ENCODE measurements around the gene CIB4.

Gene CIB4

DNA sequence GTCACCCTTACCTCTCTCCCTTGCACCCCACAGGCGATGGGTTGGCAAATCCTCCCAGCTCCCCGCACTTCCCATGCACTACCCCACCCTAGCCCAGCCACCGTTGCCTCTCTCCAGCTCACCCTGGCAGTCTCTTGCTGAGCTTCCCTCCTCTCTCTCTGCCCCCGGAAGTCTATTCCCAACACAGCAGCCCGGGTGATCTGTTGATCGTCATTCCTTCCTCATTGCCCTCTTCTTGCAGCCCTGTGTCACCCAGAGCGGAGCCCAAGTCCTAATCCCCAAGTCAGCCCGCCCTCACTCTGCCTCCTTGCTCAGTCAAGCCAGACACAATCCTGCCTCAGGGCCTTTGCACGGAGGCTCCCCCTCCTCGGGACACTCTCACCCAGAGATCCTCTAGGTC, 55.2 kb downstream of the CIB4 start:
- 83% methylated on average over 10 of the region's 10 CpGs for WGBS

DNA sequence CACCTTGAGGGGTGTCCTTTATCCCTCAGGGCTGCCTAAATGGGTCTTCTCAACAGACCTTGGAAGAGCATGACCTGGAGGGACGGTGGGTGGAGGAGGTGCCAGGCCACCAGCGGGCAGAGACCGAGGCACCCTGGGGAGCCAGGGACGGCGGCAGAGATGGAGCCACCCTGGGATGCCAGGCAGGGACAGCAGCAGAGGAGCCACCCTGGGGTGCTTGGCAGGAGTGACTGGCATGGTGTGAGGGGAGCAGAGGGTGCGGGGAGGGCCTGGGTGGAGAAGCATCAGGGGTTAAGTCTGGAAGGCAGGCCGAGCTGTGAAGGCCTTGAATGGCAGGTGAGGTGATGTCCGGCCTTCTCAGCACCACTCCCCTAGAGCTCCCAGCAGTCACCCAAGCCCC, 56.1 kb downstream of the CIB4 start:
- peaks cover 4% of the 10 kb centered on the region; the same call in 1 of the 2 replicates for H3K27me3 ChIP-seq (ENCODE audit: insufficient read depth, low read length)
- WGBS = 90% methylated on average over 8 of the region's 8 CpGs
- no peak overlapping the region for H3K9ac ChIP-seq (ENCODE audit: low read depth, low read length)
- no peak overlapping the region for H3K27ac ChIP-seq (ENCODE audit: low read depth, low read length)
- no peaks in the 10 kb centered on the region for H3K9me3 ChIP-seq (ENCODE audit: insufficient read depth, low read depth, low read length)
- no peak overlapping the region for H3K4me3 ChIP-seq (ENCODE audit: low read length)
- H3K4me1 ChIP-seq (ENCODE audit: insufficient read depth, low read length) = no peaks in the 10 kb centered on the region
- no peaks in the 10 kb centered on the region for H3K36me3 ChIP-seq (ENCODE audit: insufficient read depth, low read length)

More for the DNA sequence above, 55.2 kb downstream of the CIB4 start:
- Histone ChIP-seq H3K9me3 (ENCODE audit: insufficient read depth, low read depth, low read length) (no peaks in the 10 kb centered on the region), H3K36me3 (ENCODE audit: insufficient read depth, low read length) (no peaks in the 10 kb centered on the region), H3K4me3 (ENCODE audit: low read length) (no peak overlapping the region), H3K27ac (ENCODE audit: low read depth, low read length) (no peak overlapping the region), H3K9ac (ENCODE audit: low read depth, low read length) (no peak overlapping the region), H3K4me1 (ENCODE audit: insufficient read depth, low read length) (no peaks in the 10 kb centered on the region), H3K27me3 (ENCODE audit: insufficient read depth, low read length) (peaks cover 4% of the 10 kb centered on the region; the same call in 1 of the 2 replicates)

- Histone ChIP-seq H3K27ac (ENCODE audit: low read depth, low read length) (no peak overlapping the region), H3K36me3 (ENCODE audit: insufficient read depth, low read length) (no peaks in the 10 kb centered on the region), H3K9me3 (ENCODE audit: insufficient read depth, low read depth, low read length) (no peaks in the 10 kb centered on the region), H3K4me3 (ENCODE audit: low read length) (no peak overlapping the region), H3K9ac (ENCODE audit: low read depth, low read length) (no peak overlapping the region), H3K4me1 (ENCODE audit: insufficient read depth, low read length) (no peaks in the 10 kb centered on the region), H3K27me3 (ENCODE audit: insufficient read depth, low read length) (peaks cover 4% of the 10 kb centered on the region; the same call in 1 of the 2 replicates)
- WGBS = 90% methylated on average over 11 of the region's 11 CpGs
Observed at GRCh38 chr2:26584656-26585055, 56.5 kb downstream of the CIB4 start.

DNA sequence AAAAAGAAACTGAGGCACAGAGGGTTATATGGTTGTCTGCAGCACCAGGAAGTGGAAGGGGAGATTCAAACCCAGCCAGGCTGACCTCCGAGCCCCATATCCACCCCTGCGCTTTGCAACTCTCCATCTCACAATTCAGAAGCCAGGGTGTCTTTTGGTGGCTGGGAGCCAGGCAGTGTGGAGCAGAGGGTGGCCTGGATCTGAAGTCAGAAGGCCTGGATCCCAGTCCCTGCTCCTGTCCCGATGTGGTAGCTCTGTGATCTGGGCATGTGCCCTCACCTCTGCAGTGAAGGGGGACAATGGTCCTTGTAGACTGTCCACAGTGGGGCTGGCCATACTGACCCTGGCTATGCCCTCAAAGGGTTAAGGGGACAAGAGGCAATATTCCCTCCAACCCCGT, 57.0 kb downstream of the CIB4 start:
- Histone ChIP-seq H3K9me3 (ENCODE audit: insufficient read depth, low read depth, low read length) (no peaks in the 10 kb centered on the region), H3K36me3 (ENCODE audit: insufficient read depth, low read length) (no peaks in the 10 kb centered on the region), H3K4me3 (ENCODE audit: low read length) (no peak overlapping the region), H3K4me1 (ENCODE audit: insufficient read depth, low read length) (no peaks in the 10 kb centered on the region), H3K9ac (ENCODE audit: low read depth, low read length) (no peak overlapping the region), H3K27me3 (ENCODE audit: insufficient read depth, low read length) (peaks cover 4% of the 10 kb centered on the region; the same call in 1 of the 2 replicates), H3K27ac (ENCODE audit: low read depth, low read length) (no peak overlapping the region)
- WGBS = 96% methylated on average over 4 of the region's 4 CpGs

GRCh38 chr2:26583381-26583911, 57.7 kb downstream of the CIB4 start:
- 90% methylated on average over 8 of the region's 8 CpGs for WGBS
- Histone ChIP-seq H3K27me3 (ENCODE audit: insufficient read depth, low read length) (peaks cover 2% of the 10 kb centered on the region; the same call in 1 of the 2 replicates), H3K36me3 (ENCODE audit: insufficient read depth, low read length) (no peaks in the 10 kb centered on the region), H3K4me1 (ENCODE audit: insufficient read depth, low read length) (no peaks in the 10 kb centered on the region), H3K4me3 (ENCODE audit: low read length) (no peak overlapping the region), H3K9me3 (ENCODE audit: insufficient read depth, low read depth, low read length) (no peaks in the 10 kb centered on the region), H3K27ac (ENCODE audit: low read depth, low read length) (no peak overlapping the region), H3K9ac (ENCODE audit: low read depth, low read length) (no peak overlapping the region)

DNA sequence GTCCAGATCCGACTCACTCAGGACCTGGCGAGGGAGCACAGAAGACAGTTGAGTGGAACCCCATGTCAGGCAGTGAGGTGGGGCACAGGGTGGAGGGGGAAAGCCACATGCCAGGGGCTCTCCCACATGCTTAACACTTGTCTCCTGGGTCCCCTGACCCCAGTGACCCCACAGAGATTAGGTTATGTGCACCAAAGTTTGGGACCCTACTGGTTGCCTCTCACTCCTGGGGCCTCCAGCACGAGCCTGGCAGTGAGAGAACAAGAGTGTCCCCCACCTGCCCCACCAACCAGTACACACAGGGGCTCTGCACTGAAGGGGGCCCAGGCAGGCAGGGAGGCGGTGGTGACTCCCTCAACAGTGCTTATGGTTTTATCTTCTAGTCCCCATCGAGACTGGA, 58.3 kb downstream of the CIB4 start:
- 90% methylated on average over 5 of the region's 5 CpGs for WGBS

GRCh38 chr2:26581991-26582842, 58.9 kb downstream of the CIB4 start:
- Histone ChIP-seq H3K9ac (ENCODE audit: low read depth, low read length) (no peak overlapping the region), H3K4me3 (ENCODE audit: low read length) (no peak overlapping the region), H3K27me3 (ENCODE audit: insufficient read depth, low read length) (peaks cover 8% of the 10 kb centered on the region; the same call in 1 of the 2 replicates), H3K36me3 (ENCODE audit: insufficient read depth, low read length) (no peaks in the 10 kb centered on the region), H3K27ac (ENCODE audit: low read depth, low read length) (no peak overlapping the region), H3K9me3 (ENCODE audit: insufficient read depth, low read depth, low read length) (no peaks in the 10 kb centered on the region), H3K4me1 (ENCODE audit: insufficient read depth, low read length) (no peaks in the 10 kb centered on the region)
- WGBS = 90% methylated on average over 18 of the region's 18 CpGs

More for the DNA sequence above, 58.3 kb downstream of the CIB4 start:
- Histone ChIP-seq H3K4me3 (ENCODE audit: low read length) (no peak overlapping the region), H3K9me3 (ENCODE audit: insufficient read depth, low read depth, low read length) (no peaks in the 10 kb centered on the region), H3K4me1 (ENCODE audit: insufficient read depth, low read length) (no peaks in the 10 kb centered on the region), H3K27ac (ENCODE audit: low read depth, low read length) (no peak overlapping the region), H3K9ac (ENCODE audit: low read depth, low read length) (no peak overlapping the region), H3K36me3 (ENCODE audit: insufficient read depth, low read length) (no peaks in the 10 kb centered on the region), H3K27me3 (ENCODE audit: insufficient read depth, low read length) (peaks cover 8% of the 10 kb centered on the region; the same call in 1 of the 2 replicates)

DNA sequence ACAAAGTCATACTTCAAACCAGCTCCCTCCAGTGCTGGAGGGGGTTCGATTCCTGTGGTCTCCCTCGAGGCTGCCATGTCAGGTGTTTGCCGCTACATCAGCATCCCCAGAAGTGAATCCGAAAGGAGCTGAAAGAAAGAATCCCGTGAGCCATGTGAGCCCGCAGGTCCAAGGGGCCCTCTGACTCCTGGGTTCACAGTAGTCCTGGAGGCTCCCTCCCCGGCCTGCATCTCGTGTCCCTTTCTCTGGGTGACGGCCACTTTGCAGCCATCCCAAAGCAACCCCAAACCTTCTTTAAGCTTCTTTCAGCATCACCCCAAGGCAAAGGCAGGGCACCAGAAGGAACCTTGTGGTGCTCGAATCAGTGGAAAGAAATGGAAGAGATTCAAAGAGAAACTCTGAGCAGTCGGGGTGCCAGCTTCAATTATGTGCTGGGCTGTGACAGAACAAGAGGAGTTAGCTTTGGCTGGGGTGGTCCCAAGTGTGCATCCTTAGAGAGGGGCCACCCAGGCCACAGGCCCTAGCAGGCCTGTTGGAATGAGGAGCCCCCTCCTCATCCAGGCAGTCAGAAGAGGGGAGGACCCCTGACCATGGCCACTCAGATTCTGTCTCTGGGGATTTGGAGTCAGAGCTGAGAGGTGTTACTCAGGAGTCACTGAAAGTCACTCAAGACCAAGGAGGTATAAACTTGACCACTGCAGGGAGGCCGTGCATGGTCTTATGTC, 59.7 kb downstream of the CIB4 start:
- 91% methylated on average over 12 of the region's 12 CpGs for WGBS
- Histone ChIP-seq H3K36me3 (ENCODE audit: insufficient read depth, low read length) (no peaks in the 10 kb centered on the region), H3K4me3 (ENCODE audit: low read length) (no peak overlapping the region), H3K27ac (ENCODE audit: low read depth, low read length) (no peak overlapping the region), H3K4me1 (ENCODE audit: insufficient read depth, low read length) (no peaks in the 10 kb centered on the region), H3K27me3 (ENCODE audit: insufficient read depth, low read length) (peaks cover 8% of the 10 kb centered on the region; the same call in 1 of the 2 replicates), H3K9ac (ENCODE audit: low read depth, low read length) (no peak overlapping the region), H3K9me3 (ENCODE audit: insufficient read depth, low read depth, low read length) (no peaks in the 10 kb centered on the region)

DNA sequence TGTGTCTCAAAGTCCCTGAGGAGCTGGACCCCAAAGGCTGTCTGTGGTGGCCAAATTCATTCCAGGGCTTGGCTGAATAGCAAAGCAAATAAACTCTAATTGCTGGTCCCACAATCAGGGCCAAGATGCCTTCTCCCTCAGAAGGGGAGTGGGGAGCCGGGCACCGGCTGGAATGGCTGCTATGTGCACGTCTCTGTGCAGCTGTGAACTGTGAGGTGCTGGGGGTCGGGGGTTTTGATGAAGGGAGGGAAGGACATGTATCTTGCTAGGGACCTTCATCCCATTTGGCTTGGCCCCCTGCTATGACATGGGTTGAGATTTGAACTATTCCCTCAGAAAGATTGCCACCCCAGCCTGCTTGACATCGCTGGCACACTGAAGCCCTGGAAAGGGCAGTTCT, 60.4 kb downstream of the CIB4 start:
- H3K9ac ChIP-seq (ENCODE audit: low read depth, low read length) = no peak overlapping the region
- 91% methylated on average over 5 of the region's 5 CpGs for WGBS

GRCh38 chr2:26580151-26580550, 61.0 kb downstream of the CIB4 start:
- H3K4me1 ChIP-seq (ENCODE audit: insufficient read depth, low read length) = no peaks in the 10 kb centered on the region
- H3K36me3 ChIP-seq (ENCODE audit: insufficient read depth, low read length) = no peaks in the 10 kb centered on the region
- H3K9me3 ChIP-seq (ENCODE audit: insufficient read depth, low read depth, low read length) = no peaks in the 10 kb centered on the region
- H3K27me3 ChIP-seq (ENCODE audit: insufficient read depth, low read length) = peaks cover 8% of the 10 kb centered on the region; the same call in 1 of the 2 replicates
- WGBS = 96% methylated on average over 6 of the region's 6 CpGs
- no peak overlapping the region for H3K27ac ChIP-seq (ENCODE audit: low read depth, low read length)
- no peak overlapping the region for H3K4me3 ChIP-seq (ENCODE audit: low read length)
- no peak overlapping the region for H3K9ac ChIP-seq (ENCODE audit: low read depth, low read length)

More for the DNA sequence above, 60.4 kb downstream of the CIB4 start:
- no peak overlapping the region for H3K27ac ChIP-seq (ENCODE audit: low read depth, low read length)
- no peaks in the 10 kb centered on the region for H3K36me3 ChIP-seq (ENCODE audit: insufficient read depth, low read length)
- no peak overlapping the region for H3K4me3 ChIP-seq (ENCODE audit: low read length)
- H3K4me1 ChIP-seq (ENCODE audit: insufficient read depth, low read length) = no peaks in the 10 kb centered on the region
- peaks cover 8% of the 10 kb centered on the region; the same call in 1 of the 2 replicates for H3K27me3 ChIP-seq (ENCODE audit: insufficient read depth, low read length)
- no peaks in the 10 kb centered on the region for H3K9me3 ChIP-seq (ENCODE audit: insufficient read depth, low read depth, low read length)

GRCh38 chr2:26579723-26580040, 61.5 kb downstream of the CIB4 start:
- no peak overlapping the region for H3K4me3 ChIP-seq (ENCODE audit: low read length)
- no peak overlapping the region for H3K27ac ChIP-seq (ENCODE audit: low read depth, low read length)
- peaks cover 8% of the 10 kb centered on the region; the same call in 1 of the 2 replicates for H3K27me3 ChIP-seq (ENCODE audit: insufficient read depth, low read length)
- H3K4me1 ChIP-seq (ENCODE audit: insufficient read depth, low read length) = no peaks in the 10 kb centered on the region
- 95% methylated on average over 5 of the region's 5 CpGs for WGBS
- H3K36me3 ChIP-seq (ENCODE audit: insufficient read depth, low read length) = no peaks in the 10 kb centered on the region
- H3K9ac ChIP-seq (ENCODE audit: low read depth, low read length) = no peak overlapping the region
- H3K9me3 ChIP-seq (ENCODE audit: insufficient read depth, low read depth, low read length) = no peaks in the 10 kb centered on the region

Measured in HUES64 (cell line).